Body of pancreas (tissue), 4 donors: ENCODE data around the gene EDN2.

Source experiments
- CTCF ChIP-seq, 7 experiments: fragments of 450-650 bp in 4 of 7; fragments of 200-600 bp in 3 of 7; sonication (generic) in 3 of 7; IDR thresholded peaks; one replicate each; pipeline ENCODE4 v1.5.1; 2016 to 2019; ENCODE audit warnings: antibody characterized with exemption in 7 of 7
- POLR2A ChIP-seq, 3 donors: fragments of 450-650 bp; IDR thresholded peaks; one replicate each; pipeline ENCODE4 v1.6.1; 2016; ENCODE audit warnings: antibody characterized with exemption in 3 of 3, mild to moderate bottlenecking in 2 of 3

- TF ChIP-seq CTCF (IDR thresholded peaks at IDR 0.05): no peak
- TF ChIP-seq POLR2A (IDR thresholded peaks at IDR 0.05): no peak
Observed at GRCh38 chr1:41431490-41432350, 52.8 kb downstream of the EDN2 start.
